G401.6 (cell line): ENCODE measurements around the gene PTPRO.

Source experiments
- FAIRE-seq: peaks from 2 replicates; lab custom pipeline; 2012; peaks lifted over from hg19 to GRCh38; lab: Jason Lieb, UNC

The PTPRO gene

GRCh38 chr12:15561396-15561795 lies 239.1 kb downstream of the PTPRO start:
- no peak for FAIRE-seq

GRCh38 chr12:15562263-15562662 lies 240.0 kb downstream of the PTPRO start:
- no peak for FAIRE-seq

GRCh38 chr12:15563663-15564062 lies 241.4 kb downstream of the PTPRO start:
- no peak for FAIRE-seq

- FAIRE-seq: no peak
Measured at GRCh38 chr12:15574353-15574752, 252.0 kb downstream of the PTPRO start.

- FAIRE-seq: no peak
Measured at GRCh38 chr12:15575671-15576541, 253.6 kb downstream of the PTPRO start.

GRCh38 chr12:15580431-15580830 lies 258.1 kb downstream of the PTPRO start:
- FAIRE-seq: no peak

GRCh38 chr12:15581006-15581405 lies 258.7 kb downstream of the PTPRO start:
- no peak for FAIRE-seq

- no peak for FAIRE-seq
Measured at GRCh38 chr12:15583804-15584203, 261.5 kb downstream of the PTPRO start.

- FAIRE-seq: peak; percentile 80
Measured at GRCh38 chr12:15584366-15585041, 262.2 kb downstream of the PTPRO start.

GRCh38 chr12:15589328-15590032 lies 267.2 kb downstream of the PTPRO start:
- FAIRE-seq: no peak

- peak; percentile 39 for FAIRE-seq
Measured at GRCh38 chr12:15590180-15590826, 268.0 kb downstream of the PTPRO start.

GRCh38 chr12:15591811-15592210 lies 269.5 kb downstream of the PTPRO start:
- no peak for FAIRE-seq

GRCh38 chr12:15592934-15593333 lies 270.6 kb downstream of the PTPRO start:
- no peak for FAIRE-seq

- FAIRE-seq: no peak
Measured at GRCh38 chr12:15596174-15596573, 273.9 kb downstream of the PTPRO start.

GRCh38 chr12:15597125-15597830 lies 275.0 kb downstream of the PTPRO start:
- FAIRE-seq: no peak

GRCh38 chr12:15599266-15600037 lies 277.1 kb downstream of the PTPRO start:
- no peak for FAIRE-seq

- no peak for FAIRE-seq
Measured at GRCh38 chr12:15600223-15600935, 278.1 kb downstream of the PTPRO start.

- FAIRE-seq: no peak
Measured at GRCh38 chr12:15601210-15601800, 279.0 kb downstream of the PTPRO start.

GRCh38 chr12:15602051-15602672 lies 279.9 kb downstream of the PTPRO start:
- no peak for FAIRE-seq
